ENCODE results near the gene MYO6.

DNA sequence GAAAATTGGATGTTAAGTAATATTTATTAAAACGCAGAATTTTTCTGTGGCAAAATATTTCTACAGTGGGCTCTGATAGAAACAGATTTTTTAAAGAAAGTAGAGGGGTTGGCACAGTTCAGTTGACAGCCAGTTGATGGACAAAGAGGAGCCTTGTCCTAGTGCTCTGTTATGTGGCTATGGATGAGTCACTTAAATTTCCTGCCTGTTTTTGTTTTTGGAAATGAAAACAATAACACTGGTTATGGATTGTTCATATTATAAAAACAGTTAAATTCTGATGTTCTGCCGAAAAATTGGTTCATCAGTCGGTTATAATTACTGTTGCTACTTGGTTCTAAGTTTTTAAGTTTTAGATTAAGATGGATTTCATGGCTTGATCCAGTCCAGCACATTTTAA lies 42.8 kb downstream of the MYO6 start:
- TF ChIP-seq ZNF274 (IDR thresholded peaks at IDR 0.05; ENCODE audit: low read depth, low read length) (no peak), YY1 (IDR thresholded peaks at IDR 0.05; ENCODE audit: insufficient read depth, insufficient read length) (no peak), SUZ12 (IDR thresholded peaks at IDR 0.05; ENCODE audit: extremely low read depth, insufficient read depth, insufficient read length) (no peak)
